Activated B cell treated with CpG ODN at 0.5 μM for 24 hours (primary cell): Measurements from ENCODE around the gene CX3CR1. TPM values are rescaled to one million over a fixed set of nuclear protein-coding genes. Genes with fewer than 3 reads are reported as not detected.

ENCODE experiments used
- ATAC-seq: fragments of 200-7000 bp; cut with Tn5 transposase; one replicate; pipeline ENCODE4 v1.10.0; 2021; ENCODE audit warnings: low read depth, mild to moderate bottlenecking, moderate library complexity
- CTCF ChIA-PET: fragments of 350-600 bp; sonication (Branson Sonifier 250); formaldehyde crosslinking; loops from one replicate; lab custom pipeline; 2021; ENCODE audit warnings: antibody characterized with exemption; lab: Charles Lee
- POLR2A ChIA-PET: fragments of 350-600 bp; sonication (Branson Sonifier 250); formaldehyde crosslinking; loops from one replicate; lab custom pipeline; 2021; ENCODE audit warnings: antibody characterized with exemption; lab: Charles Lee
- DNase-seq: peaks from one replicate; pipeline ENCODE4 v3.0.0; 2022
- H3K27ac Mint-ChIP-seq: one replicate; pipeline ENCODE4 v1.8.0; 2020; ENCODE audit warnings: mixed read lengths
- H3K27me3 Mint-ChIP-seq: one replicate; pipeline ENCODE4 v1.8.0; 2021; ENCODE audit warnings: mixed read lengths
- H3K36me3 Mint-ChIP-seq: one replicate; pipeline ENCODE4 v1.8.0; 2021; ENCODE audit warnings: low read depth, mixed read lengths
- H3K4me1 Mint-ChIP-seq: one replicate; pipeline ENCODE4 v1.8.0; 2021; ENCODE audit warnings: mixed read lengths
- H3K4me3 Mint-ChIP-seq: one replicate; pipeline ENCODE4 v1.8.0; 2020; ENCODE audit warnings: mild to moderate bottlenecking, mixed read lengths
- H3K9me3 Mint-ChIP-seq: one replicate; pipeline ENCODE4 v1.8.0; 2020; ENCODE audit warnings: mixed read lengths
- intact Hi-C: fragments of 100-400 bp; cut with micrococcal nuclease; formaldehyde crosslinking; loops from one replicate; pipeline ENCODE4 v1.15.1; 2024
- total RNA-seq: library from RNA; stranded (reverse); gene quantifications from 2 replicates; pipeline ENCODE4 v1.2.3, GENCODE V29; 2022
- TF ChIP-seq, protein P1 (sequence below): fragments of 200-600 bp; IDR thresholded peaks from one replicate; pipeline ENCODE4 v1.8.0; 2022; ENCODE audit warnings: antibody characterized with exemption, mild to moderate bottlenecking

CX3CR1 gene, protein sequence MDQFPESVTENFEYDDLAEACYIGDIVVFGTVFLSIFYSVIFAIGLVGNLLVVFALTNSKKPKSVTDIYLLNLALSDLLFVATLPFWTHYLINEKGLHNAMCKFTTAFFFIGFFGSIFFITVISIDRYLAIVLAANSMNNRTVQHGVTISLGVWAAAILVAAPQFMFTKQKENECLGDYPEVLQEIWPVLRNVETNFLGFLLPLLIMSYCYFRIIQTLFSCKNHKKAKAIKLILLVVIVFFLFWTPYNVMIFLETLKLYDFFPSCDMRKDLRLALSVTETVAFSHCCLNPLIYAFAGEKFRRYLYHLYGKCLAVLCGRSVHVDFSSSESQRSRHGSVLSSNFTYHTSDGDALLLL
- total RNA-seq = 0.12 and 0.38 TPM in 2 replicates

DNA sequence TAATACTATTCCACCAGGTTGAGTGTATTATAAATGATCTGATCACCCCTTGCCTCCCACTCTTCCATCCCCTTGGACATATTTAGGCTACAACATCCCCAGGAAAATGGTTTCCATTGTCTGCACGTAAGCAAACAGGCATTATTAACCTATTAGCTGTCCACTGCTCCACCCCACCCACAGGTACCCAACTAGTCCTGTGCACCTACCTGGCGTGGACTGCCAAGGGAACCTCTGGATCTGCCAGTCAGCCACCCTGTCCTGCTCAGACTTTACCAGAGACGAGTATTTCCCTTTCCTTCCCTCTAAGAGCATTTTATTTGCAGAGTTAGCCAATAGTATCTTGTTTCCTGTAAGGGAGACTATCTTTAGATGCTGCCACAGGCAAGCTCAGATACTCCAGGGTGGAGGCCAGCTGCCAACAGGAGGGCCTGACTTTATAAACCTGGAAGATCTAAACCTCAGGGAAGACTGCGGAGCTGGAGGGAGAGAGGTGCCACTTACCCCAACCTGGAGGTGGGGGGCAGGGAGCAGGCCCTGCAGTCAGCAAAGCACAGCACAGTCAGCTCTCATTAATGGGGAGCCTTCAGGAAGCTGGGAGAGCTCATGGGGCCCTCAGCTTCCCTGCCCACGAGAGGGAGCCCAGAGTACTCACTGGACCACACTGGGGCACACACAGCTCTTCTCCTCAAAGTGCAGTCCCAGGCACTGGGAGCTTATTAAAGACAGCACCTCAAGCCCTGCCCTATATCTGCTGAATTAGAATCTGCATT is at the start of gene CX3CR1:
Gene CX3CR1 (minus strand): TSS at position 292 of the 773 bp plus-strand sequence. CDS start 13,527 bp downstream, outside the sequence.
- no peak within 1 kb of the TSS for H3K4me3 Mint-ChIP-seq
- POLR2A ChIA-PET = interaction anchor here (0.9 to 1.1 kb wide), 2 partner anchors 9 to 24 kb away, joined by 3 read pairs; no protein-coding TSS in a partner anchor
- H3K27ac Mint-ChIP-seq = peak within 1 kb of the TSS; percentile 43
- ATAC-seq = no peak
- CTCF ChIA-PET = interaction anchor here (0.7 to 3.1 kb wide), 8 partner anchors 8 to 90 kb away, joined by 3 to 20 read pairs (median 4); no protein-coding TSS in a partner anchor
- H3K4me1 Mint-ChIP-seq = peaks cover 35% of the 10 kb centered on the region
- no peaks in the 10 kb centered on the region for H3K36me3 Mint-ChIP-seq
- no peak for DNase-seq
- no peaks in the 10 kb centered on the region for H3K27me3 Mint-ChIP-seq
- no peaks in the 10 kb centered on the region for H3K9me3 Mint-ChIP-seq
- intact Hi-C loops = no loop called here
- TF ChIP-seq, protein P1, sequence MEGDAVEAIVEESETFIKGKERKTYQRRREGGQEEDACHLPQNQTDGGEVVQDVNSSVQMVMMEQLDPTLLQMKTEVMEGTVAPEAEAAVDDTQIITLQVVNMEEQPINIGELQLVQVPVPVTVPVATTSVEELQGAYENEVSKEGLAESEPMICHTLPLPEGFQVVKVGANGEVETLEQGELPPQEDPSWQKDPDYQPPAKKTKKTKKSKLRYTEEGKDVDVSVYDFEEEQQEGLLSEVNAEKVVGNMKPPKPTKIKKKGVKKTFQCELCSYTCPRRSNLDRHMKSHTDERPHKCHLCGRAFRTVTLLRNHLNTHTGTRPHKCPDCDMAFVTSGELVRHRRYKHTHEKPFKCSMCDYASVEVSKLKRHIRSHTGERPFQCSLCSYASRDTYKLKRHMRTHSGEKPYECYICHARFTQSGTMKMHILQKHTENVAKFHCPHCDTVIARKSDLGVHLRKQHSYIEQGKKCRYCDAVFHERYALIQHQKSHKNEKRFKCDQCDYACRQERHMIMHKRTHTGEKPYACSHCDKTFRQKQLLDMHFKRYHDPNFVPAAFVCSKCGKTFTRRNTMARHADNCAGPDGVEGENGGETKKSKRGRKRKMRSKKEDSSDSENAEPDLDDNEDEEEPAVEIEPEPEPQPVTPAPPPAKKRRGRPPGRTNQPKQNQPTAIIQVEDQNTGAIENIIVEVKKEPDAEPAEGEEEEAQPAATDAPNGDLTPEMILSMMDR = no peak

DNA sequence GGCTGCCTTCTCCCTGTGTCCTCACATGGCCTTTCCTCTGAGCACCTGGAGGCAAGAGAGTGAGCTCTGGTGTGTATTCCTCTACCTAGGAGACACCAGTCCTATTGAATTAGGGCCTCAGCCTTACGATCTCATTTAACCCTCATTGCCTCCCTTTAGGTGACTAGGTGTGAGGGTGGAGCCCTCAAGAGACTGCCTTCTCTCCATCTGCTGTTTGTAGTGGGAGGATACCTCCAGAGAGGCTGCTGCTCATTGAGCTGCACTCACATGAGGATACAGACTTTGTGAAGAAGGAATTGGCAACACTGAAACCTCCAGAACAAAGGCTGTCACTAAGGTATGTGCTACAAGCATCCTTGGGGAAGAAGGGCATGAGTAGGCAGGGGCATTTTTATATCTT is 49.7 kb upstream of the CX3CR1 start, which contains the start of gene CCR8:
Gene CCR8 (plus strand): TSS at position 217 of the 400 bp plus-strand sequence. CDS start 2,623 bp downstream, outside the sequence.
- CTCF ChIA-PET = no interaction called here
- H3K27me3 Mint-ChIP-seq = no peaks in the 10 kb centered on the region
- H3K27ac Mint-ChIP-seq = no peak within 1 kb of the TSS
- intact Hi-C loops = no loop called here
- no peak for DNase-seq
- POLR2A ChIA-PET = no interaction called here
- H3K4me1 Mint-ChIP-seq = peaks cover 15% of the 10 kb centered on the region
- TF ChIP-seq, protein P1 = no peak
- ATAC-seq = no peak
- no peaks in the 10 kb centered on the region for H3K9me3 Mint-ChIP-seq
- no peak within 1 kb of the TSS for H3K4me3 Mint-ChIP-seq
- H3K36me3 Mint-ChIP-seq = no peaks in the 10 kb centered on the region

DNA sequence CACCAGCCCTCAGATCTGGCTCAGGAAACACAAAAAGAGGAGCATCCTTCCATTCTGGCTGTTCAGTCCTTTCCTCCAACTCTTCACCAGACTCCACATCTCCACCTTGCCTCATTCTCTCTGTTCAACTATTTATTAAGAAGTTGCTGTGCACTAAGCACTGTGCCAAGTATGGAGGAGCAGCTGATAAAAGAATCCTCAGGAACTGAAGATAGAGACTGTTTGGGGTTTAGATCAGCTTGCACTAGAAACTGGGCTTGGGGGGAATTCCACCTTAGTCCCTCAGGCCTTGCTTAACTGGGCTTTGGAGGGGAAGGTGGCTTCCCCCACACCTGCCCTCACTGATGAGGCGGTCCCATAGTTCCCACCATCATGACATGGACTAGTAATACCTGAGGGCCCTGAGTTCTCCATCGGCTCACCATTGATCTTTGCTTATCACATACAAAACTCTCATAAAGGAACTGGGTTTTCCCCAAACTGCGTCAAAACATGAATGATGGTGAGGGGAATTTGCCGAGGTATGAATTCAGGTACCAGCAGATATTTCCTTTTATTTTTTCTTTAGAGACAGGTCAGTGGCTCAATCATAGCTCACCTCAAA is 48.0 kb upstream of the CX3CR1 start:
- DNase-seq = no peak

DNA sequence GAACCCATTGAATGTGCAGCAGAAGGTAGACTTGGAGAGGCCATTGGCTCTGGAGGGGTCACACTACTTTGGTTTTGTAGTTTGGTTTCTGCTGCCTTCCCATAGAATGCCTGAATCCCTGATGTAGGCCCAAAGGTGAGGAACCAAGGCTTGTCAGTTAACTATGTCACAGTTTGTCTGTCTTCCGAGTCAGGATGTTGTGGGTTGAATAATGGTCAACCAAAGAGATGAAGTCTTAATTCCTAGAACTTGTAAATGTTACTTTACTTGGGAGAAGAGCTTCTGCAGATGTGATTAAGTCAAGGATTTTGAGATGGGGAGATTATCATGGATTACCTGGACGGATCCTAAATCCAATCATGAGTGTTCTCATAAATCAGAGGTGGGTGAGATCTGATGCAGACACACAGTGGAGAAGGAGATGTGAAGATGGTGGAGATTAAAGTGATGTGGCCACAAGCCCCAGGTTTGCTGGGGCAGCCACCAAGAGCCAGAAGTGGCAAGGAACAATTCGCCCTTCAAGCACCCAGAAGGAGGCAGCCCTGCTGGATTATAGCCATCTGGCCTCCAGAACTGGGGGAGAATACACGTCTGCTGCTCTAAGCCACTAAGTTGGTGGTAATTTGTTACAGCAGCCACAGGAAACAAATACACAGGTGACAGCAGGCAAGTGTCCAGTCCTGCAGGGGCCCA is 47.4 kb upstream of the CX3CR1 start:
- TF ChIP-seq, protein P1 = no peak
- no peak for DNase-seq
- ChIA-PET CTCF (interaction anchor here (0.8 kb wide), 1 partner anchor 39 kb away, joined by 3 read pairs; no protein-coding TSS in a partner anchor), POLR2A (no interaction called here)
- Mint-ChIP-seq H3K27ac (no peak overlapping the region), H3K36me3 (no peaks in the 10 kb centered on the region), H3K4me1 (peaks cover 15% of the 10 kb centered on the region), H3K4me3 (no peak overlapping the region), H3K27me3 (no peaks in the 10 kb centered on the region), H3K9me3 (no peaks in the 10 kb centered on the region)
- no peak for ATAC-seq
- intact Hi-C loops = no loop called here

More for the DNA sequence above, 48.0 kb upstream of the CX3CR1 start:
- POLR2A ChIA-PET = no interaction called here
- TF ChIP-seq, protein P1 = no peak
- intact Hi-C loops = no loop called here
- H3K27me3 Mint-ChIP-seq = no peaks in the 10 kb centered on the region
- H3K9me3 Mint-ChIP-seq = no peaks in the 10 kb centered on the region
- H3K4me3 Mint-ChIP-seq = no peak overlapping the region
- ATAC-seq = peak; percentile 83
- CTCF ChIA-PET = interaction anchor here (0.8 kb wide), 1 partner anchor 40 kb away, joined by 3 read pairs; no protein-coding TSS in a partner anchor
- H3K4me1 Mint-ChIP-seq = peaks cover 15% of the 10 kb centered on the region
- H3K36me3 Mint-ChIP-seq = no peaks in the 10 kb centered on the region
- H3K27ac Mint-ChIP-seq = peak overlapping the region; percentile 38
